GM10847 (cell line): ENCODE measurements around the gene MINAR1.

ENCODE experiments used
- POLR2A ChIP-seq: IDR thresholded peaks from 2 replicates; pipeline ENCODE4 v1.6.1; 2011; ENCODE audit not compliant: insufficient read length; ENCODE audit errors: extremely low read depth

Gene MINAR1

DNA sequence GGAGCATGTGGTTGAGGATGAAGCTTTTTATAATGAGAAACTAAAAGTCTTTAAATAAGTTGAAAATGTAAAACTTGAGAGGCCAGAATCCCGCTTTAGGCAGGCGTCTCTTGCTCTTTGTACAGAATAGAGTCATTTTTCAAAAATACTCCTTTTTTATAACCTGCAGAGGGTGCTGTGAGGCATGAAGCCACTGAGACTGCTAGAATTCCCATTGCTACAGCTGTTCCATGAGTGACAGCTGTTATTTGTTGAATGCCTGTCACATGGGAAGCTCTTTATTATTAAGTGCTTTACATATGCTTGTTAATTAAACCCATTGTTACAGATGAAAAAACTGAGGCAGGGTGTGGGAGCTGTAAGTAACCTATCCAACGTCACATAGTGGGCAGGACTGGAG lies 18.5 kb downstream of the MINAR1 start:
- TF ChIP-seq POLR2A = no peak

GRCh38 chr15:79451361-79451999 lies 19.3 kb downstream of the MINAR1 start:
- no peak for TF ChIP-seq POLR2A

DNA sequence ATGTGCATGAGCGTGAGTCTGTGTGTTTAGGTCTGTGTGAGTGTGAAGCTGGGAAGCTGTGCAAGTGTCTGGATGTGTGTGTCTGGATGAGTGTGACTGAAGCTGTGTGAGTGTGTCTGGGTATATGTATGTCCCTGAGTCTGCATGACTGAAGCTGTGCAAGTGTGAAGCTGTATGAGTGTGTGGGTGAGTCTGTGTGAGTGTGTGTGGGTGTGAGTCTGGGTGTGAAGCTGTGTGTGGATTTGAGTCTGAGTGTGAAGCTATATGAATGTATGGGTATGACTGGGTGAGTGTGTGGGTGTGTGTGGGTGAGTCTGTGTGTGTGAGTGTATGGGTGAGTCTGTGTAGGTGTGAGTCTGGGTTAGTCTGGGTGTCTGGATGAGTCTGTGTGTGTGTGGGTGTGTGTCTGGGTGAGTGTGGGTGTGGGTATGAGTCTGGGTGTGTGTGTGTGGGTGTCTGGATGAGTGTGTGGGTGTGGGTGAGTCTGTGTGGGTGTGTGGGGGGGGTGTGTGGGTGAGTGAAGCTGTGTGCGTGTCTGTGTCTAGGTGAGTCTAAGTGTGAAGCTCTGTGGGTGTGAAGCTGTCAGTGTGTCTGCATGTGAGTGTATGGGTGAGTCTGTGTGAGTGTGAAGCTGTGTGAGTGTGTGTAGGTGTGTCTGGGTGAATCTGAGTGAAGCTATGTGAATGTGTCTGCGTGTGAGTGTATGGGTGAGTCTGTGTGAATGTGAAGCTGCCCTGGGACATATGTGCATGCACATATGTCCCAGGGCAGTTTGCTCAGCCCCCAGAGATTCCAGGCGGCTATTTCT lies 20.3 kb downstream of the MINAR1 start:
- no peak for TF ChIP-seq POLR2A

- no peak for TF ChIP-seq POLR2A
These were observed 21.3 kb downstream of the MINAR1 start for GRCh38 chr15:79453446-79453845.

GRCh38 chr15:79454063-79454462 lies 21.9 kb downstream of the MINAR1 start:
- TF ChIP-seq POLR2A = no peak

DNA sequence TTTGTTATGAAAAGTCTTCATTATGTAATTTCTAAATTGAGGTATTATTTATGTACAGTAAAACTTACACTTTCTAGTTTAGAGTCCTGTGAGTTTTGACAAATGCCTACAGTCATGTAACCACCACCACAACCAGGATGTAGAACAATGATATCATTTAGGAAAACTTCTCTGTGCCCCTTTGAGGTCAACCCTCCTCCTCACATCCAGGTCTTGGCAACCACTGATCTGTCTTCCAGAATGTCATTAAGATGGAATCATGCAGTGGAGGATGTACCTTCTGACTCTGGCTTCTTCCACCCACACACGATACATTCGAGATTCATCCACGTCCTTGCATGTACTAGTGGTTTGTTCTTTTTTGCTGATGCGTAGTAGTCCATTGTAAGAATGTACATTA lies 23.2 kb downstream of the MINAR1 start:
- TF ChIP-seq POLR2A = no peak

- no peak for TF ChIP-seq POLR2A
These were observed 23.8 kb downstream of the MINAR1 start for GRCh38 chr15:79455943-79456342.

DNA sequence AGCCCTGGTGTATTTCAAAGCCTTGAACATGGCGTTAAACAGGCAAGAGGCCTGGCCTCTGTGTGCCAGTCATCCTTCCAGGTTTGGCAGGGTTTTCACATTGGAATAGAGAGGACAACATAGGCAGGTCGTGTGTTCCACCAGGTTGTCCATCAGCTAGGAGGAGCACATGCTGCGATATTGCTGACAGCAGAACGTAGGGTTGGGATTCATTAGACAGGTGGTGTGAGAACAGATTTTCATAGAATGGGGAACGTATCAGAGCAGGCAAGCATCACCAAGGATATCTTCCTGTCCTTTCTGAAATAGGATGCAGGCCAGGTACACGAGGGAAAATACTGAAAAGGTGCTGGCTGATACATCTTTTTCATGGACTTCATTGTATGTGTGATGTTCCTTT lies 26.4 kb downstream of the MINAR1 start:
- TF ChIP-seq POLR2A = no peak

- TF ChIP-seq POLR2A = no peak
These were observed 27.5 kb downstream of the MINAR1 start for GRCh38 chr15:79459666-79460065.

DNA sequence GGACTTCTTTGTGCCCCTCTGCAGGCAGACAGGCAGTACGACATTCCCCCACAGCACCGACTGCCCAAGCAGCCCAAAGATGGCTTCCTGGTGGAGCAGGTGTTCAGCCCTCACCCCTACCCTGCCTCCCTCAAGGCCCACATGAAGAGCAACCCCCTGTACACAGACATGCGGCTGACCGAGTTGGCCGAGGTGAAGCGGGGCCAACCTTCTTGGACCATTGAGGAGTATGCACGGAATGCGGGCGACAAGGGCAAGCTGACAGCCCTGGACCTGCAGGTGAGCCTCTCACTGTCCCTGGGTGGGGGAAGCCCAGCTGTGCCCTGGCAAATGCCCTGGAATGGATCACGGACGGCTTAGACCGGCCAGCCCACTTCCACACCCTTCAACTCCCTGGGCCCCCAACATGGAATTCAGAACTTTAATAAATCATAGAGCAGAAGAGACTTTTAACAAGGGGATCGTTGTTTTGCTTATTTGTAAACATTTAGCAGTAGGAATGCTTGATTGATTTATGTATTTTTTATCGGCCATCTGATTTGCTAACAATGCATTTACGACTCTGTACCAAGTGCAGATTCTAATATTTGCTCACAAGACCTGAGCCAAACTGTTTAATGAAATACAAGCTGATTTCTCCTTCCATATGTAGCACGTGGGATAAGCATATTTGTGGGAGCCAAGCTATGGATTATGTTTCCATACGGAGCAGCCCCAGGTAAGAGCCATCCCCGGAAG lies 31.1 kb downstream of the MINAR1 start:
- no peak for TF ChIP-seq POLR2A

- no peak for TF ChIP-seq POLR2A
These were observed 31.7 kb downstream of the MINAR1 start for GRCh38 chr15:79463781-79464270.

- TF ChIP-seq POLR2A = no peak
These were observed 34.4 kb downstream of the MINAR1 start for GRCh38 chr15:79466488-79466887.

- TF ChIP-seq POLR2A = no peak
These were observed 35.9 kb downstream of the MINAR1 start for GRCh38 chr15:79467865-79468586.

DNA sequence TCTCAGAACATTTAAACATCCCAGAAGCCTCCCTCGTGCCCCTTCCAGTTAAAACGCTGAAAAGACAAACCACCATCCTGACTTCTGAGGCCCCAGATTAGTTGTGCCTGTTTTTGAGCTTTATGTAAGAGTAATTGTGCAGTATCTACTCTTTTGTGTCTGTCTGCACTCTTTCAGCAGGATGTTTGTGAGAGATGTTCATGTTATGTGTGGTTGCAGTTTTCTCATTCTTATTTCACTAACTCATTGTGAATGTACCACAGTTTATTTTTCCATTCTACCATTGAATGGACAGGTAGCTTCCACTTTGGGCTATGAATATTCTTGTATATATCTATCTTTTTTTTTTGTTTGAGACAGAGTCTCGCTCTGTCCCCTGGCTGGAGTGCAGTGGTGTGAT lies 40.3 kb downstream of the MINAR1 start:
- TF ChIP-seq POLR2A = no peak

- TF ChIP-seq POLR2A = no peak
These were observed 42.1 kb downstream of the MINAR1 start for GRCh38 chr15:79474252-79474651.
